ENCODE data around the gene STUB1.
A peak's percentile ranks its signal among the peaks of the same experiment; 100 is the strongest.

Gene STUB1

GRCh38 chr16:679814-680624 lies at the start of gene STUB1:
TSS of gene STUB1 (plus strand) at chr16:680410. CDS start at chr16:680526, 116 bp downstream.
- TF ChIP-seq CTCF (IDR thresholded peaks at IDR 0.05), result no peak
- H3K4me1 ChIP-seq, result peaks cover 9% of the 10 kb centered on the region
- peak within 1 kb of the TSS; percentile 73 for H3K9ac ChIP-seq
- H3K9me3 ChIP-seq (ENCODE audit: control insufficient read depth, low read length), result no peaks in the 10 kb centered on the region
- H3K4me2 ChIP-seq (ENCODE audit: low read length), result peak within 1 kb of the TSS; percentile 99
- peak within 1 kb of the TSS; percentile 79 for H3K27ac ChIP-seq
- no peaks in the 10 kb centered on the region for H3K36me3 ChIP-seq (ENCODE audit: control insufficient read depth, insufficient read depth, low read length)
- H2AFZ ChIP-seq, result peak within 1 kb of the TSS; percentile 72
- no peaks in the 10 kb centered on the region for H3K27me3 ChIP-seq (ENCODE audit: control insufficient read depth, insufficient read depth, low read length)
- peak within 1 kb of the TSS; percentile 77 for H3K4me3 ChIP-seq (ENCODE audit: low read depth, low read length)
- H3K79me2 ChIP-seq, result peaks cover 8% of the 10 kb centered on the region

- H3K4me1 ChIP-seq, result no peaks in the 10 kb centered on the region
- H3K9me3 ChIP-seq (ENCODE audit: control insufficient read depth, low read length), result no peaks in the 10 kb centered on the region
- H2AFZ ChIP-seq, result no peak within 1 kb of the TSS
- no peaks in the 10 kb centered on the region for H3K79me2 ChIP-seq
- H3K27me3 ChIP-seq (ENCODE audit: control insufficient read depth, insufficient read depth, low read length), result no peaks in the 10 kb centered on the region
- H3K9ac ChIP-seq, result no peak within 1 kb of the TSS
- H3K36me3 ChIP-seq (ENCODE audit: control insufficient read depth, insufficient read depth, low read length), result no peaks in the 10 kb centered on the region
- no peak within 1 kb of the TSS for H3K4me3 ChIP-seq (ENCODE audit: low read depth, low read length)
- no peak for TF ChIP-seq CTCF (IDR thresholded peaks at IDR 0.05)
- no peak within 1 kb of the TSS for H3K4me2 ChIP-seq (ENCODE audit: low read length)
- H3K27ac ChIP-seq, result no peak within 1 kb of the TSS
Measured at GRCh38 chr16:630815-631405, 49.3 kb upstream of the STUB1 start, which contains the start of gene WFIKKN1. TSS of gene WFIKKN1 (plus strand) at chr16:630985. CDS start at chr16:631254, 269 bp downstream.

- Histone ChIP-seq H3K9me3 (ENCODE audit: control insufficient read depth, low read length) (no peaks in the 10 kb centered on the region), H3K4me1 (no peaks in the 10 kb centered on the region), H3K27ac (no peak overlapping the region), H3K36me3 (ENCODE audit: control insufficient read depth, insufficient read depth, low read length) (no peaks in the 10 kb centered on the region), H3K4me2 (ENCODE audit: low read length) (no peak overlapping the region), H2AFZ (no peak overlapping the region), H3K9ac (no peak overlapping the region), H3K4me3 (ENCODE audit: low read depth, low read length) (no peak overlapping the region), H3K79me2 (no peaks in the 10 kb centered on the region), H3K27me3 (ENCODE audit: control insufficient read depth, insufficient read depth, low read length) (peaks cover 3% of the 10 kb centered on the region)
- TF ChIP-seq CTCF (IDR thresholded peaks at IDR 0.05), result no peak
Measured at GRCh38 chr16:631808-632358, 48.3 kb upstream of the STUB1 start.

GRCh38 chr16:632486-633335 lies 47.5 kb upstream of the STUB1 start:
- H2AFZ ChIP-seq, result no peak overlapping the region
- no peak overlapping the region for H3K9ac ChIP-seq
- H3K4me2 ChIP-seq (ENCODE audit: low read length), result no peak overlapping the region
- no peaks in the 10 kb centered on the region for H3K79me2 ChIP-seq
- H3K4me1 ChIP-seq, result no peaks in the 10 kb centered on the region
- no peak overlapping the region for H3K4me3 ChIP-seq (ENCODE audit: low read depth, low read length)
- no peaks in the 10 kb centered on the region for H3K9me3 ChIP-seq (ENCODE audit: control insufficient read depth, low read length)
- peaks cover 3% of the 10 kb centered on the region for H3K27me3 ChIP-seq (ENCODE audit: control insufficient read depth, insufficient read depth, low read length)
- H3K36me3 ChIP-seq (ENCODE audit: control insufficient read depth, insufficient read depth, low read length), result no peaks in the 10 kb centered on the region
- TF ChIP-seq CTCF (IDR thresholded peaks at IDR 0.05), result no peak
- H3K27ac ChIP-seq, result no peak overlapping the region
